ENCODE data around the gene CCZ1B. TPM values are rescaled to one million over a fixed set of nuclear protein-coding genes. Genes with fewer than 3 reads are reported as not detected.
A peak's percentile ranks its signal among the peaks of the same experiment; 100 is the strongest.
"Not testable (repeated sequence)": the region's sequence is repeated elsewhere in the genome, so short reads cannot be mapped to it uniquely, and the experiment has no call there.

Gene CCZ1B
- total and polyA plus RNA-seq, 4 donors: 9.6 to 23.8 (median 16.0) TPM

GRCh38 chr7:6792113-6792872, 33.8 kb downstream of the CCZ1B start:
- not testable (repeated sequence) for H3K4me3 ChIP-seq (ENCODE audit: low read depth in 1 of 3, low read length in 3 of 3); H3K4me1 ChIP-seq (ENCODE audit: control insufficient read depth in 4 of 4, insufficient read depth in 4 of 4, low read length in 3 of 4); DNase-seq (ENCODE audit: low spot score); H3K9me3 ChIP-seq (ENCODE audit: control insufficient read depth in 4 of 4, low read length in 3 of 4); H3K9ac ChIP-seq (ENCODE audit: low read depth in 1 of 2, low read length in 2 of 2); H3K27ac ChIP-seq (ENCODE audit: low read depth in 1 of 2, low read length in 2 of 2); H3K27me3 ChIP-seq (ENCODE audit: control insufficient read depth in 4 of 4, insufficient read depth in 4 of 4, low read length in 3 of 4); H3K36me3 ChIP-seq (ENCODE audit: control insufficient read depth in 4 of 4, insufficient read depth in 3 of 4, low read depth in 1 of 4, low read length in 3 of 4)
- 75% methylated on average over 8 of the region's 15 CpGs for WGBS

DNA sequence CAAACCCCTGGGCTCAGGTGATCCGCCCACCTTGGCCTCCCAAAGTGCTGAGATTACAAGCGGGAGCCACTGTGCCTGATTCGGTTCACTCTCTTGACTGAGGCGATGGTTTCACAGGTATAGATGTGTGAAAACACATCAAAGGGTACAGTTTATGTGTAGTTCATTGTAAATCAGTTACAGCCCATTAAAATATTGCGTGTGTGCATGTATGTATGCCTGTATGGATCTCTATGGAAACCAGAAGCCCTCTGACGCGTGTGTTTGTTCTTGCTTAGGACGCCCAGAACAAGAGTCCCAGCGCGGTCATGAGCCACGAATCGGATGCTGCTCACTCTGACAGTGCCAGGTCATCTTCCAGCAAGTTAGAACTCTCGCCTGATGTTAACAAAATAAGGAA, 36.7 kb downstream of the CCZ1B start:
- DNase-seq (ENCODE audit: low spot score): not testable (repeated sequence)

DNA sequence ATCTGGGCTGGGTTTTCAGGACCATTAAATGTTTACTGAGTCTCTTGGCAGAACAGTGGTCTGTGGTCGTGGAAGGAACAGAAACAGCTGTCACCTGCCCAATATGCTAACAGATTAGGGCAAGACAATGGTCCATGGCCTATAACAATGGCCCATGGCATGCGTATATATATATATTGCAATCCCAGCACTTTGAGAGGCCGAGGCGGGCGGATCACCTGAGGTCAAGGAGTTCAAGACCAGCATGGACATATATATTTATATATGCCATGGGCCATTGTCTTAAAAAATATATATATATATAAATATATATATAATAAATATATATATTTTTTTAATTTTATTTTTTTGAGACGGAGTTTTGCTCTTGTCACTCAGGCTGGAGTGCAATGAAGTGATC, 44.5 kb downstream of the CCZ1B start:
- H3K27me3 ChIP-seq (ENCODE audit: control insufficient read depth in 4 of 4, insufficient read depth in 4 of 4, low read length in 3 of 4); H3K27ac ChIP-seq (ENCODE audit: low read depth in 1 of 2, low read length in 2 of 2); H3K4me3 ChIP-seq (ENCODE audit: low read depth in 1 of 3, low read length in 3 of 3); H3K4me1 ChIP-seq (ENCODE audit: control insufficient read depth in 4 of 4, insufficient read depth in 4 of 4, low read length in 3 of 4); H3K9ac ChIP-seq (ENCODE audit: low read depth in 1 of 2, low read length in 2 of 2); H3K36me3 ChIP-seq (ENCODE audit: control insufficient read depth in 4 of 4, insufficient read depth in 3 of 4, low read depth in 1 of 4, low read length in 3 of 4); H3K9me3 ChIP-seq (ENCODE audit: control insufficient read depth in 4 of 4, low read length in 3 of 4): not testable (repeated sequence)
- peak; percentile 1 for DNase-seq (ENCODE audit: low spot score)
- WGBS: 82% methylated on average over 6 of the region's 6 CpGs

More for the DNA sequence above, 36.7 kb downstream of the CCZ1B start:
- not testable (repeated sequence) for H3K4me1 ChIP-seq (ENCODE audit: control insufficient read depth in 4 of 4, insufficient read depth in 4 of 4, low read length in 3 of 4); H3K9me3 ChIP-seq (ENCODE audit: control insufficient read depth in 4 of 4, low read length in 3 of 4); H3K4me3 ChIP-seq (ENCODE audit: low read depth in 1 of 3, low read length in 3 of 3); H3K27me3 ChIP-seq (ENCODE audit: control insufficient read depth in 4 of 4, insufficient read depth in 4 of 4, low read length in 3 of 4); H3K9ac ChIP-seq (ENCODE audit: low read depth in 1 of 2, low read length in 2 of 2); H3K36me3 ChIP-seq (ENCODE audit: control insufficient read depth in 4 of 4, insufficient read depth in 3 of 4, low read depth in 1 of 4, low read length in 3 of 4); H3K27ac ChIP-seq (ENCODE audit: low read depth in 1 of 2, low read length in 2 of 2)
- no CpG with 5 or more reads among the region's 13 CpGs for WGBS

DNA sequence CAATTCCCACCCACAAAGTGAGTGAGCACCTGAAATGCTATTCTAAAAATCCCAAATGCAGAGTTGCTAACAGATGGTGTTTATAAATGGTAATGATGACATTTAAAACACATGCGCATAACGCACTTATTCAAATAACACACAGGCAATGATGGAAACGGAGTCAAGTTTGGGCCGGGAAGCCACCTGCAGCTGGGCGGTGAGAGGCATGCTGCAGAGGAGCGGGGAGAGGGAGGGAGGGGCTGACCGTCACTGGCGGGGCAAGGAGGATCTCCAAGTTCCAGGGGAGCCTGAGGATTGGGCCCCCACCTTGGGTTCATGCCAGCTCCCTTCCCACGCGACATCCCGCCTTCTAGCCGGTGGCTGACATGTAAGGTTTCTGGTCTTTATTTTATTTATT, 64.9 kb downstream of the CCZ1B start:
- not testable (repeated sequence) for H3K9ac ChIP-seq (ENCODE audit: low read depth in 1 of 2, low read length in 2 of 2); H3K4me3 ChIP-seq (ENCODE audit: low read depth in 1 of 3, low read length in 3 of 3); DNase-seq (ENCODE audit: low spot score); H3K27me3 ChIP-seq (ENCODE audit: control insufficient read depth in 4 of 4, insufficient read depth in 4 of 4, low read length in 3 of 4); H3K27ac ChIP-seq (ENCODE audit: low read depth in 1 of 2, low read length in 2 of 2); H3K9me3 ChIP-seq (ENCODE audit: control insufficient read depth in 4 of 4, low read length in 3 of 4); H3K4me1 ChIP-seq (ENCODE audit: control insufficient read depth in 4 of 4, insufficient read depth in 4 of 4, low read length in 3 of 4); H3K36me3 ChIP-seq (ENCODE audit: control insufficient read depth in 4 of 4, insufficient read depth in 3 of 4, low read depth in 1 of 4, low read length in 3 of 4)
- WGBS: 100% methylated on average over 1 of the region's 12 CpGs

- H3K27me3 ChIP-seq (ENCODE audit: control insufficient read depth in 4 of 4, insufficient read depth in 4 of 4, low read length in 3 of 4); H3K4me3 ChIP-seq (ENCODE audit: low read depth in 1 of 3, low read length in 3 of 3); H3K9ac ChIP-seq (ENCODE audit: low read depth in 1 of 2, low read length in 2 of 2); DNase-seq (ENCODE audit: low spot score); H3K36me3 ChIP-seq (ENCODE audit: control insufficient read depth in 4 of 4, insufficient read depth in 3 of 4, low read depth in 1 of 4, low read length in 3 of 4); H3K27ac ChIP-seq (ENCODE audit: low read depth in 1 of 2, low read length in 2 of 2); H3K4me1 ChIP-seq (ENCODE audit: control insufficient read depth in 4 of 4, insufficient read depth in 4 of 4, low read length in 3 of 4); H3K9me3 ChIP-seq (ENCODE audit: control insufficient read depth in 4 of 4, low read length in 3 of 4): not testable (repeated sequence)
- 32% methylated on average over 22 of the region's 38 CpGs for WGBS
Observed at GRCh38 chr7:6753964-6754363, 72.1 kb downstream of the CCZ1B start, which contains the start of gene RSPH10B2. Gene RSPH10B2, plus strand, starts transcription at chr7:6754103. Its CDS starts 3,575 bp downstream, at chr7:6757678.

DNA sequence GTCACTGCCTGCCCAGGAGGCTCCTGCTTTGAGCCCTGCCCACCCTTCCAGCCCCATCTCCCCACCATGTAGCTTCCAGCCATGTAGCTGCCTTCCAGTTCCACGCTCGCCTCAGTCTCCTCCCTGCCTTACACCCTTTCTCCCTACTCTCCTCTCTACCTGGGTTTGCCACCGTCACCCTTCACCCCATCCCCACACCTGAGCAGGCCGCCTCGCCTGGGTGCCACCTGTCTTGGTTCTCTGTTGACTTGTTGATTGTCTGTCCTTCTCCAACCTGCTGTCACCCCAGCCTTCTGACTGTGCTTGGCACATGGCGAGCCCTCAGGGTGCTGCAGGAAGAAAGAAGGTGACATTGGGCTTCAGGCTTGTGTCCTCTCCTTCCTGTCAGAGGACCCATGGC, 75.9 kb downstream of the CCZ1B start:
- WGBS: 96% methylated on average over 3 of the region's 6 CpGs

GRCh38 chr7:6749335-6749734, 76.7 kb downstream of the CCZ1B start:
- not testable (repeated sequence) for H3K36me3 ChIP-seq (ENCODE audit: control insufficient read depth in 4 of 4, insufficient read depth in 3 of 4, low read depth in 1 of 4, low read length in 3 of 4); H3K27ac ChIP-seq (ENCODE audit: low read depth in 1 of 2, low read length in 2 of 2); H3K9me3 ChIP-seq (ENCODE audit: control insufficient read depth in 4 of 4, low read length in 3 of 4); H3K27me3 ChIP-seq (ENCODE audit: control insufficient read depth in 4 of 4, insufficient read depth in 4 of 4, low read length in 3 of 4); H3K9ac ChIP-seq (ENCODE audit: low read depth in 1 of 2, low read length in 2 of 2); H3K4me3 ChIP-seq (ENCODE audit: low read depth in 1 of 3, low read length in 3 of 3); H3K4me1 ChIP-seq (ENCODE audit: control insufficient read depth in 4 of 4, insufficient read depth in 4 of 4, low read length in 3 of 4); DNase-seq (ENCODE audit: low spot score)
- 93% methylated on average over 6 of the region's 12 CpGs for WGBS

More for the DNA sequence above, 75.9 kb downstream of the CCZ1B start:
- H3K36me3 ChIP-seq (ENCODE audit: control insufficient read depth in 4 of 4, insufficient read depth in 3 of 4, low read depth in 1 of 4, low read length in 3 of 4); H3K27ac ChIP-seq (ENCODE audit: low read depth in 1 of 2, low read length in 2 of 2); H3K4me3 ChIP-seq (ENCODE audit: low read depth in 1 of 3, low read length in 3 of 3); H3K9me3 ChIP-seq (ENCODE audit: control insufficient read depth in 4 of 4, low read length in 3 of 4); H3K9ac ChIP-seq (ENCODE audit: low read depth in 1 of 2, low read length in 2 of 2); H3K4me1 ChIP-seq (ENCODE audit: control insufficient read depth in 4 of 4, insufficient read depth in 4 of 4, low read length in 3 of 4); H3K27me3 ChIP-seq (ENCODE audit: control insufficient read depth in 4 of 4, insufficient read depth in 4 of 4, low read length in 3 of 4); DNase-seq (ENCODE audit: low spot score): not testable (repeated sequence)

Data from liver (tissue), 9 donors.